IMR-90 (cell line): Measurements from ENCODE around the gene KCNIP3. TPM values are rescaled to one million over a fixed set of nuclear protein-coding genes. Genes with fewer than 3 reads are reported as not detected.

Experiments
- ATAC-seq: fragments of 200-7000 bp; cut with Tn5 transposase; 2 replicates; pipeline ENCODE4 v1.9.1; 2020; ENCODE audit warnings: low read depth, mild to moderate bottlenecking, moderate library complexity
- BruUV-seq: library from RNA; stranded (reverse); fragments of 400-500 nt; replicated peaks from 2 replicates; lab custom pipeline; 2021; lab: Mats Ljungman, UMichigan
- CTCF ChIA-PET: fragments of 300-600 bp; formaldehyde crosslinking; extraction: SDS; loops from one replicate; lab custom pipeline; 2021; ENCODE audit warnings: antibody characterized with exemption; lab: Yijun Ruan, JAX
- POLR2A ChIA-PET: fragments of 300-600 bp; sonication (Branson Sonifier 250); formaldehyde crosslinking; loops from one replicate; lab custom pipeline; 2022; ENCODE audit warnings: antibody characterized with exemption; ENCODE audit not compliant: unreplicated experiment; lab: Charles Lee
- DNase-seq: peaks from one replicate; pipeline ENCODE4 v3.0.0; 2013
- H2AFZ ChIP-seq: replicated peaks from 2 replicates; pipeline ENCODE3; 2013; ENCODE audit warnings: low read length, mild to moderate bottlenecking; ENCODE audit not compliant: poor library complexity
- H2AK5ac ChIP-seq: 2 replicates; pipeline ENCODE4 v1.6.1; 2013; ENCODE audit warnings: low read depth, low read length, inconsistent platforms
- H2AK9ac ChIP-seq: replicated peaks from 2 replicates; pipeline ENCODE3; 2013; ENCODE audit warnings: mild to moderate bottlenecking, low read depth, low read length, moderate library complexity; ENCODE audit not compliant: poor library complexity
- H2BK120ac ChIP-seq: 2 replicates; pipeline ENCODE4 v1.6.1; 2013; ENCODE audit warnings: low read depth, low read length, inconsistent platforms
- H2BK15ac ChIP-seq: 3 replicates; pipeline ENCODE4 v1.6.1; 2013; ENCODE audit warnings: low read depth, low read length, inconsistent platforms
- H2BK20ac ChIP-seq: 2 replicates; pipeline ENCODE4 v1.6.1; 2013; ENCODE audit warnings: low read depth, mild to moderate bottlenecking, inconsistent platforms, low read length, moderate library complexity
- H2BK5ac ChIP-seq: 2 replicates; pipeline ENCODE4 v1.6.1; 2013; ENCODE audit warnings: mild to moderate bottlenecking, low read depth, low read length, inconsistent platforms; ENCODE audit not compliant: poor library complexity, severe bottlenecking
- H3K14ac ChIP-seq: replicated peaks from 2 replicates; pipeline ENCODE4 v1.6.1; 2013; ENCODE audit warnings: low read depth, low read length, inconsistent platforms
- H3K18ac ChIP-seq: 2 replicates; pipeline ENCODE4 v1.6.1; 2013; ENCODE audit warnings: low read depth, low read length, control low read depth
- H3K23ac ChIP-seq: 2 replicates; pipeline ENCODE4 v1.6.1; 2013; ENCODE audit warnings: low read depth, low read length, inconsistent platforms
- H3K27ac ChIP-seq: 2 replicates; pipeline ENCODE4 v1.5.1; 2013; ENCODE audit warnings: mild to moderate bottlenecking, control low read depth, low read length; ENCODE audit not compliant: insufficient read depth
- H3K27me3 ChIP-seq: 2 replicates; pipeline ENCODE4 v1.6.1; 2013; ENCODE audit warnings: low read length; ENCODE audit not compliant: control insufficient read depth, insufficient read depth
- H3K36me3 ChIP-seq: 2 replicates; pipeline ENCODE4 v1.6.1; 2013; ENCODE audit warnings: low read length, mixed read lengths; ENCODE audit not compliant: control insufficient read depth, insufficient read depth
- H3K4ac ChIP-seq: 2 replicates; pipeline ENCODE4 v1.6.1; 2013; ENCODE audit warnings: low read depth, low read length, inconsistent platforms
- H3K4me1 ChIP-seq: 2 replicates; pipeline ENCODE4 v1.6.1; 2013; ENCODE audit warnings: low read length, mixed read lengths; ENCODE audit not compliant: control insufficient read depth, insufficient read depth
- H3K4me2 ChIP-seq: 2 replicates; pipeline ENCODE4 v1.6.1; 2013; ENCODE audit warnings: low read depth, mild to moderate bottlenecking, control low read depth, low read length, moderate library complexity
- H3K4me3 ChIP-seq: 2 replicates; pipeline ENCODE4 v1.5.1; 2013; ENCODE audit warnings: low read depth, mild to moderate bottlenecking, control low read depth, low read length, moderate library complexity; ENCODE audit not compliant: insufficient read depth
- H3K56ac ChIP-seq: 2 replicates; pipeline ENCODE4 v1.6.1; 2013; ENCODE audit warnings: low read length, inconsistent platforms; ENCODE audit not compliant: insufficient read depth; ENCODE audit errors: extremely low read depth
- H3K79me1 ChIP-seq, 2 experiments: 2 replicates each; pipeline ENCODE4 v1.6.1; 2013; ENCODE audit warnings: low read length in 2 of 2, inconsistent platforms in 1 of 2, low read depth in 1 of 2
- H3K9ac ChIP-seq: 2 replicates; pipeline ENCODE4 v1.6.1; 2013; ENCODE audit warnings: low read depth, low read length, control low read depth
- H3K9me1 ChIP-seq: 2 replicates; pipeline ENCODE4 v1.6.1; 2013; ENCODE audit warnings: low read length, inconsistent platforms; ENCODE audit not compliant: insufficient read depth
- H3K9me3 ChIP-seq: 2 replicates; pipeline ENCODE4 v1.6.1; 2013; ENCODE audit warnings: low read length; ENCODE audit not compliant: control insufficient read depth, insufficient read depth
- H4K20me1 ChIP-seq: 2 replicates; pipeline ENCODE4 v1.6.1; 2013; ENCODE audit warnings: low read length, inconsistent platforms; ENCODE audit not compliant: insufficient read depth
- H4K5ac ChIP-seq: 2 replicates; pipeline ENCODE4 v1.6.1; 2013; ENCODE audit warnings: mild to moderate bottlenecking, low read depth, low read length, control low read depth
- H4K8ac ChIP-seq, 2 experiments: 2 replicates each; pipeline ENCODE4 v1.6.1; 2013; ENCODE audit warnings: low read depth in 2 of 2, low read length in 2 of 2, control low read depth in 1 of 2, inconsistent platforms in 1 of 2
- H4K91ac ChIP-seq: 2 replicates; pipeline ENCODE4 v1.6.1; 2013; ENCODE audit warnings: low read depth, low read length, inconsistent platforms; ENCODE audit not compliant: insufficient read depth
- BHLHE40 ChIP-seq: fragments of 150-350 bp; IDR thresholded peaks from 2 replicates; pipeline ENCODE4 v1.6.1; 2016; ENCODE audit warnings: mild to moderate bottlenecking, low read depth, low read length
- CEBPB ChIP-seq: IDR thresholded peaks from 2 replicates; pipeline ENCODE4 v1.6.1; 2012; ENCODE audit warnings: low read depth, low read length, improper control_type of control experiment
- FOS ChIP-seq: fragments of 150-350 bp; IDR thresholded peaks from 2 replicates; pipeline ENCODE4 v1.6.1; 2016; ENCODE audit warnings: low read depth, low read length
- MXI1 ChIP-seq: IDR thresholded peaks from 2 replicates; pipeline ENCODE4 v1.6.1; 2012; ENCODE audit warnings: low read depth, mild to moderate bottlenecking, low read length, moderate library complexity, borderline replicate concordance
- NFE2L2 ChIP-seq: fragments of 150-350 bp; IDR thresholded peaks from 2 replicates; pipeline ENCODE4 v1.6.1; 2016; ENCODE audit warnings: low read depth, mild to moderate bottlenecking, low read length
- POLR2A ChIP-seq: IDR thresholded peaks from 2 replicates; pipeline ENCODE4 v1.6.1; 2012; ENCODE audit warnings: mild to moderate bottlenecking, low read depth, low read length
- SMC3 ChIP-seq: fragments of 150-350 bp; IDR thresholded peaks from 2 replicates; pipeline ENCODE4 v1.6.1; 2016; ENCODE audit warnings: low read depth, mild to moderate bottlenecking, antibody characterized with exemption, low read length, moderate library complexity
- WGBS, 2 experiments: methylation state at CpG; one replicate each; pipeline versions ENCODE4 v1.1.5 to v1.1.7; 2013; ENCODE audit warnings: missing lambda C conversion rate in 2 of 2; ENCODE audit not compliant: insufficient read length in 1 of 2; ENCODE audit errors: extremely low coverage in 2 of 2; 5-methylcytosine and 5-hydroxymethylcytosine counted together
- dilution Hi-C: fragments of 300-500 bp; cut with HindIII; formaldehyde crosslinking; loops from one replicate; pipeline ENCODE4 v1.14.3; 2018; ENCODE audit warnings: low sequenced_read_pairs; ENCODE audit not compliant: unreplicated experiment
- in situ Hi-C: fragments of 300-500 bp; cut with MboI; formaldehyde crosslinking; loops from 3 replicates; pipeline ENCODE4 v1.14.3; 2019; ENCODE audit warnings: low sequenced_read_pairs, inconsistent platforms, mixed read lengths
- intact Hi-C: fragments of 100-400 bp; cut with micrococcal nuclease; formaldehyde crosslinking; loops from 2 replicates; pipeline ENCODE4 v1.10.0; 2022
- polyA plus RNA-seq, 3 experiments: library from polyadenylated mRNA; depleted of rRNA; stranded (reverse); fragments of >200 nt; gene quantifications; 2 replicates each; pipeline ENCODE4 v1.2.3, GENCODE V29; 2012; ENCODE audit warnings: low replicate concordance in 1 of 3
- total RNA-seq: library from RNA; depleted of rRNA; stranded (reverse); fragments of >200 nt; gene quantifications from 2 replicates; pipeline ENCODE4 v1.2.3, GENCODE V29; 2012
- TF ChIP-seq, protein P1 (sequence below): fragments of 150-350 bp; IDR thresholded peaks from 2 replicates; pipeline ENCODE4 v1.6.1; 2016; ENCODE audit warnings: low read depth, mild to moderate bottlenecking, low read length, moderate library complexity, borderline replicate concordance
- TF ChIP-seq, protein P2 (sequence below): conservative IDR thresholded peaks from 2 replicates; pipeline ENCODE4 v1.5.1; 2012; ENCODE audit warnings: mild to moderate bottlenecking, low read depth, low read length, improper control_type of control experiment

The KCNIP3 gene
- total and polyA plus RNA-seq, 2 of the 4 experiments (the other 2 are of a cell fraction) = 0.72 to 1.4 TPM

- Histone ChIP-seq H3K14ac (no peak overlapping the region), H3K23ac (no peak overlapping the region), H3K4me3 (no peak overlapping the region), H3K9me1 (no peaks in the 10 kb centered on the region), H3K56ac (no peak overlapping the region), H3K36me3 (no peaks in the 10 kb centered on the region), H3K4me2 (no peak overlapping the region), H3K9me3 (no peaks in the 10 kb centered on the region), H3K27me3 (peaks cover 47% of the 10 kb centered on the region), H2BK20ac (no peak overlapping the region), H2BK120ac (no peak overlapping the region), H3K79me1 (no peaks in the 10 kb centered on the region), H4K91ac (no peak overlapping the region), H2BK5ac (no peak overlapping the region), H3K4me1 (no peaks in the 10 kb centered on the region; the same call in 1 of the 2 replicates), H3K18ac (no peak overlapping the region), H4K20me1 (no peaks in the 10 kb centered on the region), H3K9ac (no peak overlapping the region), H2AK5ac (no peak overlapping the region), H2BK15ac (no peak overlapping the region), H2AK9ac (no peak overlapping the region), H4K8ac (no peak overlapping the region), H4K5ac (no peak overlapping the region), H2AFZ (no peak overlapping the region), H3K4ac (no peak overlapping the region), H3K27ac (no peak overlapping the region)
- ATAC-seq = no peak
- dilution Hi-C loops = no loop called here
- in situ Hi-C loops = no loop called here
- DNase-seq = no peak
- WGBS, 2 experiments = 72% methylated on average over 3 of the region's 4 CpGs; no CpG with 5 or more reads in 1 of the 2 experiments
- BruUV-seq = no TSS peak
- ChIA-PET POLR2A (no interaction called here), CTCF (no interaction called here)
- intact Hi-C loops = no loop called here
- TF ChIP-seq MXI1 (no peak), CEBPB (no peak), SMC3 (no peak), FOS (no peak), BHLHE40 (no peak), NFE2L2 (no peak), POLR2A (no peak)
- TF ChIP-seq, protein P1, sequence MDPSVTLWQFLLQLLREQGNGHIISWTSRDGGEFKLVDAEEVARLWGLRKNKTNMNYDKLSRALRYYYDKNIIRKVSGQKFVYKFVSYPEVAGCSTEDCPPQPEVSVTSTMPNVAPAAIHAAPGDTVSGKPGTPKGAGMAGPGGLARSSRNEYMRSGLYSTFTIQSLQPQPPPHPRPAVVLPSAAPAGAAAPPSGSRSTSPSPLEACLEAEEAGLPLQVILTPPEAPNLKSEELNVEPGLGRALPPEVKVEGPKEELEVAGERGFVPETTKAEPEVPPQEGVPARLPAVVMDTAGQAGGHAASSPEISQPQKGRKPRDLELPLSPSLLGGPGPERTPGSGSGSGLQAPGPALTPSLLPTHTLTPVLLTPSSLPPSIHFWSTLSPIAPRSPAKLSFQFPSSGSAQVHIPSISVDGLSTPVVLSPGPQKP = no peak
- TF ChIP-seq, protein P2, sequence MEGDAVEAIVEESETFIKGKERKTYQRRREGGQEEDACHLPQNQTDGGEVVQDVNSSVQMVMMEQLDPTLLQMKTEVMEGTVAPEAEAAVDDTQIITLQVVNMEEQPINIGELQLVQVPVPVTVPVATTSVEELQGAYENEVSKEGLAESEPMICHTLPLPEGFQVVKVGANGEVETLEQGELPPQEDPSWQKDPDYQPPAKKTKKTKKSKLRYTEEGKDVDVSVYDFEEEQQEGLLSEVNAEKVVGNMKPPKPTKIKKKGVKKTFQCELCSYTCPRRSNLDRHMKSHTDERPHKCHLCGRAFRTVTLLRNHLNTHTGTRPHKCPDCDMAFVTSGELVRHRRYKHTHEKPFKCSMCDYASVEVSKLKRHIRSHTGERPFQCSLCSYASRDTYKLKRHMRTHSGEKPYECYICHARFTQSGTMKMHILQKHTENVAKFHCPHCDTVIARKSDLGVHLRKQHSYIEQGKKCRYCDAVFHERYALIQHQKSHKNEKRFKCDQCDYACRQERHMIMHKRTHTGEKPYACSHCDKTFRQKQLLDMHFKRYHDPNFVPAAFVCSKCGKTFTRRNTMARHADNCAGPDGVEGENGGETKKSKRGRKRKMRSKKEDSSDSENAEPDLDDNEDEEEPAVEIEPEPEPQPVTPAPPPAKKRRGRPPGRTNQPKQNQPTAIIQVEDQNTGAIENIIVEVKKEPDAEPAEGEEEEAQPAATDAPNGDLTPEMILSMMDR = no peak
Observed at GRCh38 chr2:95301186-95301585, 4.0 kb downstream of the KCNIP3 start.
